WTC11 (cell line): ENCODE data around the gene ATXN10.

Experiments
- ARID4B ChIP-seq: sonication (generic); formaldehyde crosslinking; IDR thresholded peaks from 2 replicates; pipeline ENCODE4 v1.8.0; 2023; ENCODE audit warnings: missing genetic modification reagents, mild to moderate bottlenecking, borderline replicate concordance
- FOXP4 ChIP-seq: sonication (generic); formaldehyde crosslinking; IDR thresholded peaks from 2 replicates; pipeline ENCODE4 v1.8.0; 2022; ENCODE audit warnings: mild to moderate bottlenecking, missing genetic modification reagents
- KAT7 ChIP-seq: sonication (generic); formaldehyde crosslinking; IDR thresholded peaks from 2 replicates; pipeline ENCODE4 v1.8.1; 2023; ENCODE audit warnings: missing genetic modification reagents, mild to moderate bottlenecking, borderline replicate concordance
- ZNF232 ChIP-seq: sonication (generic); formaldehyde crosslinking; IDR thresholded peaks from 2 replicates; pipeline ENCODE4 v1.8.0; 2022; ENCODE audit warnings: mild to moderate bottlenecking, missing genetic modification reagents
- TF ChIP-seq, protein P1 (sequence below): fragments of 200-600 bp; IDR thresholded peaks from 2 replicates; pipeline ENCODE4 v1.8.0; 2022; ENCODE audit warnings: antibody characterized with exemption
- TF ChIP-seq, protein P2 (sequence below): sonication (generic); formaldehyde crosslinking; IDR thresholded peaks from 2 replicates; pipeline ENCODE4 v1.8.1; 2022; ENCODE audit warnings: missing genetic modification reagents, borderline replicate concordance

- TF ChIP-seq, protein P1, sequence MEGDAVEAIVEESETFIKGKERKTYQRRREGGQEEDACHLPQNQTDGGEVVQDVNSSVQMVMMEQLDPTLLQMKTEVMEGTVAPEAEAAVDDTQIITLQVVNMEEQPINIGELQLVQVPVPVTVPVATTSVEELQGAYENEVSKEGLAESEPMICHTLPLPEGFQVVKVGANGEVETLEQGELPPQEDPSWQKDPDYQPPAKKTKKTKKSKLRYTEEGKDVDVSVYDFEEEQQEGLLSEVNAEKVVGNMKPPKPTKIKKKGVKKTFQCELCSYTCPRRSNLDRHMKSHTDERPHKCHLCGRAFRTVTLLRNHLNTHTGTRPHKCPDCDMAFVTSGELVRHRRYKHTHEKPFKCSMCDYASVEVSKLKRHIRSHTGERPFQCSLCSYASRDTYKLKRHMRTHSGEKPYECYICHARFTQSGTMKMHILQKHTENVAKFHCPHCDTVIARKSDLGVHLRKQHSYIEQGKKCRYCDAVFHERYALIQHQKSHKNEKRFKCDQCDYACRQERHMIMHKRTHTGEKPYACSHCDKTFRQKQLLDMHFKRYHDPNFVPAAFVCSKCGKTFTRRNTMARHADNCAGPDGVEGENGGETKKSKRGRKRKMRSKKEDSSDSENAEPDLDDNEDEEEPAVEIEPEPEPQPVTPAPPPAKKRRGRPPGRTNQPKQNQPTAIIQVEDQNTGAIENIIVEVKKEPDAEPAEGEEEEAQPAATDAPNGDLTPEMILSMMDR = no peak
- TF ChIP-seq, protein P2, sequence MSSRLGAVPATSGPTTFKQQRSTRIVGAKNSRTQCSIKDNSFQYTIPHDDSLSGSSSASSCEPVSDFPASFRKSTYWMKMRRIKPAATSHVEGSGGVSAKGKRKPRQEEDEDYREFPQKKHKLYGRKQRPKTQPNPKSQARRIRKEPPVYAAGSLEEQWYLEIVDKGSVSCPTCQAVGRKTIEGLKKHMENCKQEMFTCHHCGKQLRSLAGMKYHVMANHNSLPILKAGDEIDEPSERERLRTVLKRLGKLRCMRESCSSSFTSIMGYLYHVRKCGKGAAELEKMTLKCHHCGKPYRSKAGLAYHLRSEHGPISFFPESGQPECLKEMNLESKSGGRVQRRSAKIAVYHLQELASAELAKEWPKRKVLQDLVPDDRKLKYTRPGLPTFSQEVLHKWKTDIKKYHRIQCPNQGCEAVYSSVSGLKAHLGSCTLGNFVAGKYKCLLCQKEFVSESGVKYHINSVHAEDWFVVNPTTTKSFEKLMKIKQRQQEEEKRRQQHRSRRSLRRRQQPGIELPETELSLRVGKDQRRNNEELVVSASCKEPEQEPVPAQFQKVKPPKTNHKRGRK (CRISPR knock-in tag) = no peak
- TF ChIP-seq KAT7 (CRISPR knock-in tag) = no peak
- TF ChIP-seq FOXP4 (CRISPR knock-in tag) = no peak
- no peak for TF ChIP-seq ZNF232 (CRISPR knock-in tag)
- no peak for TF ChIP-seq ARID4B
Observed at GRCh38 chr22:45781459-45781858, 109.8 kb downstream of the ATXN10 start.
